ENCODE results near the gene LRFN4. TPM values are rescaled to one million over a fixed set of nuclear protein-coding genes. Genes with fewer than 3 reads are reported as not detected.

LRFN4 gene
- total and polyA plus RNA-seq, 10 of the 15 experiments (the other 5 are each of a cell fraction or from before 2014, with no cell fraction given) = 0.03 to 43.8 (median 4.9) TPM

GRCh38 chr11:66845876-66846212, 11.0 kb upstream of the LRFN4 start:
- DNase-seq (ENCODE audit: low read depth, low spot score) (no peak), FAIRE-seq (no peak), ATAC-seq (no peak)
- Histone ChIP-seq H4K20me1 (ENCODE audit: control insufficient read depth, insufficient read depth) (no peaks in the 10 kb centered on the region), H3K79me2 (ENCODE audit: control insufficient read depth, insufficient read depth, low read length) (peaks cover 35% of the 10 kb centered on the region), H2AFZ (ENCODE audit: control insufficient read depth, low read depth, low read length) (no peak overlapping the region), H3K9ac (ENCODE audit: control insufficient read depth, insufficient read depth, low read length) (no peak overlapping the region), H3K27ac (ENCODE audit: control insufficient read depth, insufficient read depth) (no peak overlapping the region), H3K27me3 (replicated peaks in 1 of 2; ENCODE audit: control insufficient read depth in 2 of 2, insufficient read depth in 2 of 2, low read length in 1 of 2) (no peaks in the 10 kb centered on the region), H3K36me3 (ENCODE audit: control insufficient read depth in 2 of 2, insufficient read depth in 2 of 2, low read length in 1 of 2) (peaks cover 2 to 4% of the 10 kb centered on the region in 2 experiments; a peak in 2 of 4 replicates), H3K9me3 (replicated peaks; ENCODE audit: control insufficient read depth, insufficient read depth, low read length) (no peaks in the 10 kb centered on the region), H3K4me1 (ENCODE audit: control insufficient read depth, insufficient read depth, low read length) (peaks cover 16% of the 10 kb centered on the region), H3K4me3 (no peak overlapping the region), H3K4me2 (ENCODE audit: control insufficient read depth, insufficient read depth) (no peak overlapping the region)
- 94% methylated on average over 9 of the region's 9 CpGs for WGBS (ENCODE audit: insufficient coverage, insufficient replicate concordance, low lambda C conversion rate, missing lambda C conversion rate)
- POLR2A ChIA-PET = interaction anchor here (0.8 to 5.5 kb wide), 2 partner anchors 10 to 190 kb away, joined by 3 to 49 read pairs; no protein-coding TSS in a partner anchor
- BruUV-seq (replicated peaks) = no TSS peak
- CTCF ChIA-PET = interaction anchor here (1.0 kb wide), 1 partner anchor 9 kb away, joined by 3 read pairs; no protein-coding TSS in a partner anchor
- SMC1A ChIA-PET (ENCODE audit: uncharacterized antibody, unreplicated experiment) = no interaction called here
- in situ Hi-C loops (cut with MboI) = no loop called here
- intact Hi-C loops (cut with micrococcal nuclease; ENCODE audit: unreplicated experiment) = no loop called here
- TF ChIP-seq STAT3 (IDR thresholded peaks at IDR 0.05; ENCODE audit: low read depth, low read length) = no peak
- TF ChIP-seq KLF5 (IDR thresholded peaks at IDR 0.05; ENCODE audit: partially characterized antibody) = no peak
- TF ChIP-seq E2F4 (IDR thresholded peaks at IDR 0.05; ENCODE audit: low read depth, low read length) = no peak
- no peak for TF ChIP-seq ATF7 (IDR thresholded peaks at IDR 0.05; ENCODE audit: low read depth)
- TF ChIP-seq CEBPB (IDR thresholded peaks at IDR 0.05; ENCODE audit: borderline replicate concordance in 1 of 2, low read depth in 2 of 2, low read length in 2 of 2) = no peak
- TF ChIP-seq NFYA (IDR thresholded peaks at IDR 0.05; ENCODE audit: borderline replicate concordance, low read depth, low read length) = no peak
- no peak for TF ChIP-seq USF2 (IDR thresholded peaks at IDR 0.05; ENCODE audit: borderline replicate concordance, low read depth, low read length)
- no peak for TF ChIP-seq FOXM1 (IDR thresholded peaks at IDR 0.05; ENCODE audit: low read depth, low read length)
- no peak for TF ChIP-seq IRF4 (IDR thresholded peaks at IDR 0.05; ENCODE audit: low read depth, low read length)
- TF ChIP-seq E2F8 (IDR thresholded peaks at IDR 0.05; ENCODE audit: low read depth, partially characterized antibody) = no peak
- no peak for TF ChIP-seq BMI1 (IDR thresholded peaks at IDR 0.05; ENCODE audit: borderline replicate concordance)
- TF ChIP-seq HCFC1 (IDR thresholded peaks at IDR 0.05; ENCODE audit: low read length) = no peak
- TF ChIP-seq KDM1A (IDR thresholded peaks at IDR 0.05; ENCODE audit: borderline replicate concordance) = no peak
- TF ChIP-seq IKZF2 (IDR thresholded peaks at IDR 0.05) = no peak
- no peak for TF ChIP-seq TCF12 (IDR thresholded peaks at IDR 0.05; ENCODE audit: low read depth, low read length)
- TF ChIP-seq ZSCAN29 (IDR thresholded peaks at IDR 0.05) = no peak
- RAD21 ChIA-PET (ENCODE audit: unreplicated experiment) = interaction anchor here (1.2 kb wide), 1 partner anchor 10 kb away, joined by 3 read pairs; no protein-coding TSS in a partner anchor
